ENCODE measurements around the gene GOLGA6D. TPM values are rescaled to one million over a fixed set of nuclear protein-coding genes. Genes with fewer than 3 reads are reported as not detected.
"Not testable (repeated sequence)": the region's sequence is repeated elsewhere in the genome, so short reads cannot be mapped to it uniquely, and the experiment has no call there.

GOLGA6D gene
- total RNA-seq, 1 donor from 2014 or later: not detected

DNA sequence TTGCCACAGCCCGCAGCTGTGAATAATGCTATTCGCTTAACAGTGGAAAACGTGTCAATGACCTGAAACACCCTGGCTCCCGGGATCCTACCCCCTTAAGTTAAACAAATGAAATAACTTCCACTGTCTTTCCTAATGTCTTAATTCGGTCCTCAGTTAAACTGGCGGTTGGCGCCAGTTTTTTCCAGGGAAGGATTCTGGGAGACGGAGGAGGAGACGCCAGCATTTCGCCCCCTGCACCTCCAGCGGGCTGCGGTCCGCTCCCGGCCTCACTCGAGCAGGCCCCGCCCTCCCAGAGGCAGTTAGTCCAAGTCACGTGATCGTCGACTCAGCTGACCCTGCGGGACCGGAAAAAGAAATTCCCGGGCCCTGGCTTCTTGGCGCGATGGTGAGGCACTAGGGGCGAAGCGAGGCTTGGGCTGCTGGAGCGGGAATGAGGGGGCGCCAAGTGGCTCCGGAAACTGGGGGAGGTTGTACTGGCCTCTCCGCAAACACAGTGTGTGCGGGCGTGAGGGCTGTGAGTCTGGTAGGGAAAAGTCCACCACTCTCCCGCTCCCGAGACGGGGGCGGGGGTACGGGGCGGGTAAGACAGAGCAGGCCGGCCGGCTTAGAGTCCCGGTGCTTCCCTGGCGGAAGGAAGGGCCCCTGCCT lies 53.2 kb downstream of the GOLGA6D start, which contains the start of gene COMMD4:
Gene COMMD4 (plus strand): TSS at position 359 of the 651 bp plus-strand sequence. CDS start 27 bp downstream, at position 386.
- TF ChIP-seq, protein P1, sequence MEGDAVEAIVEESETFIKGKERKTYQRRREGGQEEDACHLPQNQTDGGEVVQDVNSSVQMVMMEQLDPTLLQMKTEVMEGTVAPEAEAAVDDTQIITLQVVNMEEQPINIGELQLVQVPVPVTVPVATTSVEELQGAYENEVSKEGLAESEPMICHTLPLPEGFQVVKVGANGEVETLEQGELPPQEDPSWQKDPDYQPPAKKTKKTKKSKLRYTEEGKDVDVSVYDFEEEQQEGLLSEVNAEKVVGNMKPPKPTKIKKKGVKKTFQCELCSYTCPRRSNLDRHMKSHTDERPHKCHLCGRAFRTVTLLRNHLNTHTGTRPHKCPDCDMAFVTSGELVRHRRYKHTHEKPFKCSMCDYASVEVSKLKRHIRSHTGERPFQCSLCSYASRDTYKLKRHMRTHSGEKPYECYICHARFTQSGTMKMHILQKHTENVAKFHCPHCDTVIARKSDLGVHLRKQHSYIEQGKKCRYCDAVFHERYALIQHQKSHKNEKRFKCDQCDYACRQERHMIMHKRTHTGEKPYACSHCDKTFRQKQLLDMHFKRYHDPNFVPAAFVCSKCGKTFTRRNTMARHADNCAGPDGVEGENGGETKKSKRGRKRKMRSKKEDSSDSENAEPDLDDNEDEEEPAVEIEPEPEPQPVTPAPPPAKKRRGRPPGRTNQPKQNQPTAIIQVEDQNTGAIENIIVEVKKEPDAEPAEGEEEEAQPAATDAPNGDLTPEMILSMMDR (conservative IDR thresholded peaks at IDR 0.05; ENCODE audit: low read depth, low read length): no peak
- peak; percentile 45 for DNase-seq (ENCODE audit: low read depth)
- peak within 1 kb of the TSS; percentile 88 for H3K4me3 ChIP-seq (ENCODE audit: low read depth, low read length)

DNA sequence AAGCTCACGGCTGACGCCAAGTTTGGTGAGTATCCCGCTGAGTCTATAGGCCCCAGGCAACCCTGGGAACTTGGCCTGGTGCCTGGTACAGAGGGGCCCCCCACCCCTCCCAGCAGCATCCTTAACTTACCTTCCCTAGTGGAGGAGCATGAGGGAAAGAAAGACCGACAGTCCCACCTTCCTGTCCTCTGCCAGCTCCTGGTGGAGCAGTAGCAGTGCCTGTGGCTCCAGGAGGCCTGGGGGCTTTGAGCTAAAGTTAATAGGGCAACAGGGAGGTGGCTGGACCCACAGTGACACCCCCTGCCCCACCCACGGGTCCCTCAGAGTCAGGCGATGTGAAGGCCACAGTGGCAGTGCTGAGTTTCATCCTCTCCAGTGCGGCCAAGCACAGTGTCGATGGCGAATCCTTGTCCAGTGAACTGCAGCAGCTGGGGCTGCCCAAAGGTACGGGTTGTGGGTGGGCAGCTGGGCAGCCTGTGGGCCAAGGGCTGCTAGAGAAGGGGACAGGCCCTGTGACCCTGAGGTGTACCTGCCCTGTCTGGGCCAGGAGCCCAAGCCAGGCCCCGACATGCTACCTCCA lies 56.1 kb downstream of the GOLGA6D start:
- no peak for DNase-seq (ENCODE audit: low read depth)
- TF ChIP-seq, protein P1 (conservative IDR thresholded peaks at IDR 0.05; ENCODE audit: low read depth, low read length): no peak

DNA sequence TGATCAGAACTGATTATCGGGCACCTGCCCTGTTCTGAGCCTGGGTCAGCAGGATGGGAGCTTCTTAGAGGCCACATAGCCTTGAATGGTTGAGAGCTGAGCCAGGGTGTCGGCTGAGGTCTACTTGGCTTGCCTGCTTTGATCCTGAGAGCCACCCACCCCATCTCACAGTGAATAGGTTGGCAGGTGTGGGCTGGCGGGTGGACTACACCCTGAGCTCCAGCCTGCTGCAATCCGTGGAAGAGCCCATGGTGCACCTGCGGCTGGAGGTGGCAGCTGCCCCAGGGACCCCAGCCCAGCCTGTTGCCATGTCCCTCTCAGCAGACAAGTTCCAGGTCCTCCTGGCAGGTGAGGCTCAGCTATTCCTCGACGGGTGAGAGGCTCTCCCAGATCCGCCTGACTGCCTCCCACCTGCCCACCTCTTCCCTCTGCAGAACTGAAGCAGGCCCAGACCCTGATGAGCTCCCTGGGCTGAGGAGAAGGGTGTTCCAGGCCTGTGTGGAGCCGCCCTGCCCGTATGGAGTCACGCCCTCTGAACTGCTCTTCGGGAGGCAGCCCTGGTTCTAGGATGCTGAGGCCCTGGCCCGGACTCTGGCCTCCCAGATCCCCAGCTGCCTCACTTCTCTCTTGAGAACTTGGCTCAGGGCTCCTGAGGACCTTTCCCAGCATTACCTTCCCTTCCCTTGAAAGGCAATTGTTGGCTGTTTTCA lies 57.1 kb downstream of the GOLGA6D start:
- TF ChIP-seq, protein P1 (conservative IDR thresholded peaks at IDR 0.05; ENCODE audit: low read depth, low read length): no peak
- no peak for DNase-seq (ENCODE audit: low read depth)
- H3K4me3 ChIP-seq (ENCODE audit: low read depth, low read length): no peak overlapping the region

More for the DNA sequence above, 56.1 kb downstream of the GOLGA6D start:
- H3K4me3 ChIP-seq (ENCODE audit: low read depth, low read length): no peak overlapping the region

DNA sequence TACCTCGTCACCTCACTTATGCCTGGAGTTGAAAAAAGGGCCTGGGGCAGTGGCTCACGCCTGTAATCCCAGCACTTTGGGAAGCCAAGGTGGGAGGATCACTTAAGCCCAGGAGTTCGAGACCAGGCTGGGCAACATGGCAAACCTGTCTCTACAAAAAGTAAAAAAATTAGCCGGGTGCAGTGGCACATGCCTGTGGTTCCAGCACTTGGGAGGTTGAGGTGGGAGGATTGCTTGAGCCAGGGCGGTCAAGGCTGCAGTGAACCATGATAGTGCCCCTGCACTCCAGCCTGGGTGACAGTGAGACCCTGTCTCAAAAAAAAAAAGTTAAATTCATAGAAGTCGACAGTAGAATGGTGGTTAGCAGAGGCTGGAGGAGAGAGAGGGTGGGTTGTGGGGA lies 59.6 kb downstream of the GOLGA6D start:
- H3K4me3 ChIP-seq (ENCODE audit: low read depth, low read length): no peak overlapping the region
- TF ChIP-seq, protein P1 (conservative IDR thresholded peaks at IDR 0.05; ENCODE audit: low read depth, low read length): no peak
- DNase-seq (ENCODE audit: low read depth): no peak

DNA sequence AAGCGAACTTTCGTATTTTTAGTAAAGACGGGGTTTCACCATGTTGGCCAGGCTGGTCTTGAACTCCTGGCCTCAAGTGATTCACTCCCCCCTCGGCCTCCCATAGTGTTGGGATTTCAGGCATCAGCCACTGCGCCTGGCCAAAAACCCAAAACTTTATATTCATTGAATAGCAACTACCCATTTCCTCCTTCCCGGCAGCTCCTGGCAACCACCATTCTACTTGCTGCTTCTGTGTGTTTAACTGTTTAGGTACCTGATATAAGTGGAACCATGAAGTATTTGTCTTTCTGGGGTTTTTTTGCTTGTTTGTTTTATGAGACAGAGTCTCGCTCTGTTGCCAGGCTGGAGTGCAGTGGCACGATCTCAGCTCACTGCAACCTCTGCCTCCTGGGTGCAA lies 61.3 kb downstream of the GOLGA6D start:
- DNase-seq (ENCODE audit: low read depth): not testable (repeated sequence)

More for the DNA sequence above, 61.3 kb downstream of the GOLGA6D start:
- not testable (repeated sequence) for H3K4me3 ChIP-seq (ENCODE audit: low read depth, low read length)

Other genes with a start within 250 kb of the GOLGA6D start
- 9.6 and 13.7 TPM in 2 replicates for gene C15orf39, start 81.0 kb upstream of the GOLGA6D start, total RNA-seq
- gene GOLGA6C, start 24.5 kb upstream of the GOLGA6D start, total RNA-seq: not detected in 2 replicates
- gene COMMD4, start 53.2 kb downstream of the GOLGA6D start, total RNA-seq: 147 and 236 TPM in 2 replicates
- 5.5 and 7.6 TPM in 2 replicates for gene NEIL1, start 64.2 kb downstream of the GOLGA6D start, total RNA-seq
- gene MAN2C1, start 85.8 kb downstream of the GOLGA6D start, total RNA-seq: 47.5 and 104 TPM in 2 replicates
- gene SIN3A, start 168.9 kb downstream of the GOLGA6D start, total RNA-seq: 26.2 and 33.4 TPM in 2 replicates